Measurements from ENCODE around the gene NTRK2.

The NTRK2 gene

GRCh38 chr9:84993105-84993504 lies 323.6 kb downstream of the NTRK2 start:
- DNase-seq = no peak

GRCh38 chr9:84996029-84996428 lies 326.5 kb downstream of the NTRK2 start:
- no peak for DNase-seq

- no peak for DNase-seq
These were observed 327.2 kb downstream of the NTRK2 start for GRCh38 chr9:84996716-84997115.

- no peak for DNase-seq
These were observed 327.9 kb downstream of the NTRK2 start for GRCh38 chr9:84997472-84997871.

GRCh38 chr9:84998639-84999038 lies 329.1 kb downstream of the NTRK2 start:
- no peak for DNase-seq

- DNase-seq = no peak
These were observed 330.3 kb downstream of the NTRK2 start for GRCh38 chr9:84999788-85000187.

GRCh38 chr9:85001925-85002324 lies 332.4 kb downstream of the NTRK2 start:
- no peak for DNase-seq

GRCh38 chr9:85004818-85005413 lies 335.4 kb downstream of the NTRK2 start:
- no peak for DNase-seq

- no peak for DNase-seq
These were observed 338.2 kb downstream of the NTRK2 start for GRCh38 chr9:85007748-85008147.

- no peak for DNase-seq
These were observed 338.7 kb downstream of the NTRK2 start for GRCh38 chr9:85008215-85008614.

- no peak for DNase-seq
These were observed 339.7 kb downstream of the NTRK2 start for GRCh38 chr9:85009251-85009650.

GRCh38 chr9:85013703-85014102 lies 344.2 kb downstream of the NTRK2 start:
- no peak for DNase-seq

- DNase-seq = no peak
These were observed 344.8 kb downstream of the NTRK2 start for GRCh38 chr9:85014292-85014691.

- no peak for DNase-seq
These were observed 347.0 kb downstream of the NTRK2 start for GRCh38 chr9:85016384-85017006.

GRCh38 chr9:85020791-85021190 lies 351.3 kb downstream of the NTRK2 start:
- DNase-seq = no peak

- no peak for DNase-seq
These were observed 352.2 kb downstream of the NTRK2 start for GRCh38 chr9:85021686-85022085.

- no peak for DNase-seq
These were observed 354.8 kb downstream of the NTRK2 start for GRCh38 chr9:85024374-85024773.

GRCh38 chr9:85025638-85026037 lies 356.1 kb downstream of the NTRK2 start:
- DNase-seq = no peak

GRCh38 chr9:85027870-85028269 lies 358.3 kb downstream of the NTRK2 start:
- DNase-seq = no peak

- DNase-seq = no peak
These were observed 360.8 kb downstream of the NTRK2 start for GRCh38 chr9:85030316-85030715.

GRCh38 chr9:85036496-85036895 lies 367.0 kb downstream of the NTRK2 start:
- no peak for DNase-seq

- DNase-seq = no peak
These were observed 368.5 kb downstream of the NTRK2 start for GRCh38 chr9:85038061-85038460.

- DNase-seq = no peak
These were observed 369.5 kb downstream of the NTRK2 start for GRCh38 chr9:85038824-85039608.

GRCh38 chr9:85040146-85040545 lies 370.6 kb downstream of the NTRK2 start:
- no peak for DNase-seq
